Astrocyte (in vitro differentiated cells and primary cell): ENCODE data around the gene FREY1.

Experiments
- EZH2 ChIP-seq: IDR thresholded peaks from 2 replicates; pipeline ENCODE4 v1.6.1; 2012; ENCODE audit warnings: mild to moderate bottlenecking, low read length, inconsistent platforms; ENCODE audit not compliant: insufficient read depth
- TF ChIP-seq, protein P1 (sequence below): IDR thresholded peaks from 2 replicates; pipeline ENCODE4 v1.5.1; 2011; ENCODE audit warnings: low read depth, mild to moderate bottlenecking, inconsistent platforms, low read length, moderate library complexity; ENCODE audit not compliant: insufficient read depth

DNA sequence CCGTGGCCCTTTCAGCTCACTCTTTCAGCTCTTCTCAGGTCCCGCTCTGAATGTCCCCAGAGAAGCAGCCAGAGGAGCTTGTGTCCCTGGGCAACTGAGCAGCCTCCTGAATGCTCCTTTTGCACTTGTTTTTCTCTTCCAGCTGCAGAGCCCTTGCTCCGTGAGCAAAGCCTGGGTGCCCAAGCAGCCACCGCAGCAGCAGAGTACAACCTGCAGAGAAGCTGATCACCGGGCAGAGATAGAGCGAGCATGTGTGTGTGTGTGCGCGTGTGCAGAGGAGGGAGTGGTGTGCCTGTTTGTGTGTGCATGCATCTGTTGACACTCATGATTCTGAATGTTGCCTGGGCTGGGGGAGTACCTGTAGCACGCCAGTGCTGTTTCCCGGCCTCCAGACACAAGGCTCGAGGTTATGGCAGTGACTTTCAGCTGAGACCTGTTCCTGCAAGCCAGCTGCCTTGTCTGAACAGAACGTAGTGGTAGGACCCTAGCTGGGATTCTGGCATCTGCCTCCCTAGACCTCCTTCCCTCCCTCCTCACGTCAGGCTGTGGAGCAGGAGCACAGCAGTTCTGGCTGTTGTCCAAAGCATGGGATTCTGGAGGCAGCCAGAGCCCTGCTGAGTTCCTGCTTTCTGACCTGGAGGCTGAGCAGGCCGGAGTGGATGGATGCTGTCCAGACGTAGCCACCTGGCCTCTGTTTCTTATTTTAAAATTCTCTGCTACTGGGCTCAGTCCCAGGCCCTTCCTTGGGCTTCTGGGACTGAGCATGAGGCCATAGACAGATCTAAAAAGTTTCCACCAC is 26.1 kb downstream of the FREY1 start:
- TF ChIP-seq, protein P1, sequence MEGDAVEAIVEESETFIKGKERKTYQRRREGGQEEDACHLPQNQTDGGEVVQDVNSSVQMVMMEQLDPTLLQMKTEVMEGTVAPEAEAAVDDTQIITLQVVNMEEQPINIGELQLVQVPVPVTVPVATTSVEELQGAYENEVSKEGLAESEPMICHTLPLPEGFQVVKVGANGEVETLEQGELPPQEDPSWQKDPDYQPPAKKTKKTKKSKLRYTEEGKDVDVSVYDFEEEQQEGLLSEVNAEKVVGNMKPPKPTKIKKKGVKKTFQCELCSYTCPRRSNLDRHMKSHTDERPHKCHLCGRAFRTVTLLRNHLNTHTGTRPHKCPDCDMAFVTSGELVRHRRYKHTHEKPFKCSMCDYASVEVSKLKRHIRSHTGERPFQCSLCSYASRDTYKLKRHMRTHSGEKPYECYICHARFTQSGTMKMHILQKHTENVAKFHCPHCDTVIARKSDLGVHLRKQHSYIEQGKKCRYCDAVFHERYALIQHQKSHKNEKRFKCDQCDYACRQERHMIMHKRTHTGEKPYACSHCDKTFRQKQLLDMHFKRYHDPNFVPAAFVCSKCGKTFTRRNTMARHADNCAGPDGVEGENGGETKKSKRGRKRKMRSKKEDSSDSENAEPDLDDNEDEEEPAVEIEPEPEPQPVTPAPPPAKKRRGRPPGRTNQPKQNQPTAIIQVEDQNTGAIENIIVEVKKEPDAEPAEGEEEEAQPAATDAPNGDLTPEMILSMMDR, result no peak
- TF ChIP-seq EZH2, result no peak
